HepG2 (cell line): Measurements from ENCODE around the gene TMEM50B. TPM values are rescaled to one million over a fixed set of nuclear protein-coding genes. Genes with fewer than 3 reads are reported as not detected.
A peak's percentile ranks its signal among the peaks of the same experiment; 100 is the strongest.

Experiments used
- ADNP ChIP-seq: sonication (generic); formaldehyde crosslinking; IDR thresholded peaks from 2 replicates; pipeline ENCODE4 v1.4.0; 2020; ENCODE audit warnings: missing genetic modification reagents
- CBFB ChIP-seq: sonication (generic); formaldehyde crosslinking; IDR thresholded peaks from 2 replicates; pipeline ENCODE4 v1.4.0; 2020; ENCODE audit warnings: missing genetic modification reagents
- EHMT2 ChIP-seq: fragments of 200-600 bp; sonication (generic); IDR thresholded peaks from 2 replicates; pipeline ENCODE4 v1.7.0; 2017; ENCODE audit warnings: antibody characterized with exemption, low read depth, low read length, borderline replicate concordance
- ONECUT2 ChIP-seq: sonication (generic); formaldehyde crosslinking; IDR thresholded peaks from 2 replicates; pipeline ENCODE4 v1.4.0; 2020; ENCODE audit warnings: missing genetic modification reagents
- PATZ1 ChIP-seq: sonication (generic); formaldehyde crosslinking; IDR thresholded peaks from 2 replicates; pipeline ENCODE4 v1.4.0; 2020; ENCODE audit warnings: missing genetic modification reagents
- SAP130 ChIP-seq: IDR thresholded peaks from 2 replicates; pipeline ENCODE4 v1.6.1; 2016; ENCODE audit warnings: low read depth
- THAP9 ChIP-seq: sonication (generic); formaldehyde crosslinking; IDR thresholded peaks from 2 replicates; pipeline ENCODE4; 2020; ENCODE audit warnings: missing genetic modification reagents, mild to moderate bottlenecking, borderline replicate concordance
- TSC22D2 ChIP-seq: sonication (generic); formaldehyde crosslinking; IDR thresholded peaks from 2 replicates; pipeline ENCODE4 v1.5.1; 2020; ENCODE audit warnings: missing genetic modification reagents, mild to moderate bottlenecking, borderline replicate concordance
- YEATS2 ChIP-seq: sonication (generic); formaldehyde crosslinking; IDR thresholded peaks from 2 replicates; pipeline ENCODE4 v1.4.0; 2020; ENCODE audit warnings: missing genetic modification reagents, borderline replicate concordance
- ZFP82 ChIP-seq: sonication (generic); formaldehyde crosslinking; IDR thresholded peaks from 2 replicates; pipeline ENCODE4 v1.5.1; 2020; ENCODE audit warnings: mild to moderate bottlenecking, missing genetic modification reagents, borderline replicate concordance
- ZFY ChIP-seq: sonication (generic); formaldehyde crosslinking; IDR thresholded peaks from 2 replicates; pipeline ENCODE4 v1.4.0; 2020; ENCODE audit warnings: missing genetic modification reagents
- ZNF10 ChIP-seq: sonication (generic); formaldehyde crosslinking; IDR thresholded peaks from 2 replicates; pipeline ENCODE4 v1.4.0; 2020; ENCODE audit warnings: mild to moderate bottlenecking, low read depth, missing genetic modification reagents, borderline replicate concordance
- ZNF18 ChIP-seq: sonication (generic); formaldehyde crosslinking; IDR thresholded peaks from 2 replicates; pipeline ENCODE4 v1.8.0; 2022; ENCODE audit warnings: mild to moderate bottlenecking, missing genetic modification reagents; ENCODE audit not compliant: insufficient replicate concordance
- ZNF343 ChIP-seq: sonication (generic); formaldehyde crosslinking; IDR thresholded peaks from 2 replicates; pipeline ENCODE4 v1.4.0; 2020; ENCODE audit warnings: mild to moderate bottlenecking, missing genetic modification reagents
- ZNF543 ChIP-seq: sonication (generic); formaldehyde crosslinking; IDR thresholded peaks from 2 replicates; pipeline ENCODE4 v1.4.0; 2020; ENCODE audit warnings: mild to moderate bottlenecking, missing genetic modification reagents
- ZNF652 ChIP-seq: IDR thresholded peaks from 2 replicates; pipeline ENCODE4 v1.6.1; 2016; ENCODE audit warnings: low read depth, borderline replicate concordance
- ZNF773 ChIP-seq: sonication (generic); formaldehyde crosslinking; IDR thresholded peaks from 2 replicates; pipeline ENCODE4 v1.4.0; 2020; ENCODE audit warnings: missing genetic modification reagents, borderline replicate concordance
- ZNF780A ChIP-seq: sonication (generic); formaldehyde crosslinking; IDR thresholded peaks from 2 replicates; pipeline ENCODE4 v1.8.0; 2022; ENCODE audit warnings: mild to moderate bottlenecking, missing genetic modification reagents, moderate library complexity
- ZNF839 ChIP-seq: sonication (generic); formaldehyde crosslinking; IDR thresholded peaks from 2 replicates; pipeline ENCODE4 v1.4.0; 2020; ENCODE audit warnings: missing genetic modification reagents, mild to moderate bottlenecking, borderline replicate concordance
- polyA plus RNA-seq, 8 experiments: library from polyadenylated mRNA; depleted of rRNA in 3 of 8; stranded (reverse) in 7 of 8; unstranded in 1 of 8; fragments of >200 nt; fragmentation: Illumina TruSeq in 4 of 8; extraction: Trizol in 4 of 8; gene quantifications; 2 replicates each; pipeline versions ENCODE4 v1.2.1 to v1.2.3, GENCODE V29; 2011 to 2016; ENCODE audit warnings: low read depth in 4 of 8, missing spikeins in 1 of 8, mixed read lengths in 1 of 8; ENCODE audit not compliant: insufficient read depth in 1 of 8
- total RNA-seq, 5 experiments: library from RNA; depleted of rRNA; stranded (reverse); fragments of >200 nt; fragmentation: Illumina TruSeq; extraction: Trizol; gene quantifications; 2 replicates each; pipeline ENCODE4 v1.2.3, GENCODE V29; 2016; ENCODE audit warnings: low read depth in 1 of 5
- TF ChIP-seq, protein P1 (sequence below): IDR thresholded peaks from 2 replicates; pipeline ENCODE4 v1.6.1; 2016; ENCODE audit warnings: low read depth, control low read depth

The TMEM50B gene
- total and polyA plus RNA-seq, 2 of the 13 experiments (the other 11 are each of a cell fraction or from before 2014, with no cell fraction given), result 29.9 to 46.3 TPM

DNA sequence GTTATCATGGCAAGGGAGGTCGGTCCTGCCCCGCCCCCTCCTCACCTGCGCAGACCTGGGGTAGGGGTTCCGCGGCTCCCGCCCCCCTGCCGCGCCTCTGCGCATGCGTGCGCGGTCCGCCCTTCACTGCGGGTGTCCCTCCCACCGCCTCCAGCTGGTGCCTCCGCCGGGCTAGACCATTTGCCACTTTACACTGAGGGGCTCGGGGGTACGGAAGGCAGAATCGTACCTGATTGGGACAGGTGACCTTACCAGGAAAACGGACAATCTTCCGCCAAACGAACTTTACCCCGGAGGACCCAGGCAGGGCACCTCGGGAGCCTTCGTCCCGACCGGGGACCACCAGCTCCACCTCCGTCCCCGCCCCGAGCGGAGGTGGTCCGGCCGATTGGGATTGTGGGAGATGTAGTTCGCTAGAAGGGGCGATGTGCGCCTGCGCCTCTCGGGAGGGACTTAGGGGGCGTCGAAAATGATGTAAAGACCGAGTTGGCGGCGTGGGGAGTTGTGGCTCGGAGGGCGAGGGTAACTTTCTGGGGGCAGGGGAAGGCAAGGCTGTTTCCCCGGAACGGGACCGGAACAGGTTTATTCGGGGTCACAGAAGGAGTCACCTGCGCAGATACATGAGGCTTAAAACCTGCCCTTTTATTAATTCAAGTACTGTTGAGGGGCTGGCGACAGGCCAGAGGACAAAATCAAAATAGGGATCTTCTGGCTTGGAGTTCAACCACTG, 11.8 kb upstream of the TMEM50B start, which contains the start of gene DNAJC28 (continued):
- TF ChIP-seq ONECUT2 (no peak), CBFB (CRISPR knock-in tag) (peak; percentile 50; the same call in 1 of the 2 replicates), ZNF343 (CRISPR knock-in tag) (no peak), ZFP82 (CRISPR knock-in tag) (no peak), SAP130 (peak; percentile 85), ZNF543 (CRISPR knock-in tag) (0 out of 2 replicates have a peak, but pooled peaks have one; percentile 45), EHMT2 (no peak), ZNF18 (peak; percentile 78), TSC22D2 (CRISPR knock-in tag) (0 out of 2 replicates have a peak, but pooled peaks have one; percentile 13), ZNF773 (CRISPR knock-in tag) (no peak), ZNF652 (CRISPR knock-in tag) (no peak), ZNF839 (CRISPR knock-in tag) (0 out of 2 replicates have a peak, but pooled peaks have one; percentile 53), ZFY (peak; percentile 50), ZNF10 (CRISPR knock-in tag) (no peak), THAP9 (CRISPR knock-in tag) (peak; percentile 77; the same call in 1 of the 2 replicates), ZNF780A (CRISPR knock-in tag) (no peak), PATZ1 (CRISPR knock-in tag) (peak; percentile 76), ADNP (CRISPR knock-in tag) (no peak), YEATS2 (CRISPR knock-in tag) (peak; percentile 47; the same call in 1 of the 2 replicates)
- TF ChIP-seq, protein P1, sequence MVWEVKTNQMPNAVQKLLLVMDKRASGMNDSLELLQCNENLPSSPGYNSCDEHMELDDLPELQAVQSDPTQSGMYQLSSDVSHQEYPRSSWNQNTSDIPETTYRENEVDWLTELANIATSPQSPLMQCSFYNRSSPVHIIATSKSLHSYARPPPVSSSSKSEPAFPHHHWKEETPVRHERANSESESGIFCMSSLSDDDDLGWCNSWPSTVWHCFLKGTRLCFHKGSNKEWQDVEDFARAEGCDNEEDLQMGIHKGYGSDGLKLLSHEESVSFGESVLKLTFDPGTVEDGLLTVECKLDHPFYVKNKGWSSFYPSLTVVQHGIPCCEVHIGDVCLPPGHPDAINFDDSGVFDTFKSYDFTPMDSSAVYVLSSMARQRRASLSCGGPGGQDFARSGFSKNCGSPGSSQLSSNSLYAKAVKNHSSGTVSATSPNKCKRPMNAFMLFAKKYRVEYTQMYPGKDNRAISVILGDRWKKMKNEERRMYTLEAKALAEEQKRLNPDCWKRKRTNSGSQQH, result peak; percentile 68; the same call in 1 of the 2 replicates
